A549 (cell line): ENCODE results near the gene PLD1. TPM values are rescaled to one million over a fixed set of nuclear protein-coding genes. Genes with fewer than 3 reads are reported as not detected.
A peak's percentile ranks its signal among the peaks of the same experiment; 100 is the strongest.
"Not testable (repeated sequence)": the region's sequence is repeated elsewhere in the genome, so short reads cannot be mapped to it uniquely, and the experiment has no call there.

Experiments
- ATAC-seq, 2 experiments: fragments of 200-7000 bp in 1 of 2; fragments of >200 bp in 1 of 2; cut with Nextera tagmentation in 1 of 2; cut with Tn5 transposase in 1 of 2; 3 replicates each; pipeline versions ENCODE4 v1.8.0 to v1.9.1; 2018 to 2020; ENCODE audit warnings: mild to moderate bottlenecking in 1 of 2, moderate library complexity in 1 of 2
- CTCF ChIA-PET: fragments of 300-600 bp; sonication (Branson Sonifier 250); formaldehyde crosslinking; extraction: SDS; loops from one replicate; lab custom pipeline; 2021; ENCODE audit warnings: antibody characterized with exemption, inconsistent platforms; lab: Yijun Ruan, JAX
- POLR2A ChIA-PET: fragments of 350-600 bp; formaldehyde crosslinking; extraction: SDS; loops from one replicate; lab custom pipeline; 2021; ENCODE audit warnings: antibody characterized with exemption, inconsistent platforms; lab: Yijun Ruan, JAX
- DNase-seq, 2 experiments: peaks; one replicate each; pipeline versions ENCODE4 v3.0.0 to v3.0.0-alpha.2; 2011 to 2016; ENCODE audit warnings: low read depth in 1 of 2, low spot score in 1 of 2
- FAIRE-seq: peaks from 2 replicates; lab custom pipeline; 2011; peaks lifted over from hg19 to GRCh38; lab: Jason Lieb, UNC
- H3K27ac ChIP-seq, 2 experiments: fragments of >200 bp; sonication (Bioruptor Twin); formaldehyde crosslinking; 3 replicates each; pipeline ENCODE4 v1.5.1; 2016 to 2017
- H3K4me1 ChIP-seq: fragments of >200 bp; sonication (Bioruptor Twin); formaldehyde crosslinking; 3 replicates; pipeline ENCODE4 v1.6.1; 2016
- H3K4me2 ChIP-seq: fragments of >200 bp; sonication (Bioruptor Twin); formaldehyde crosslinking; 3 replicates; pipeline ENCODE4 v1.6.1; 2016
- H3K4me3 ChIP-seq: fragments of >200 bp; sonication (Bioruptor Twin); formaldehyde crosslinking; 3 replicates; pipeline ENCODE4 v1.5.1; 2016
- H3K9me3 ChIP-seq: fragments of >200 bp; sonication (Bioruptor Twin); formaldehyde crosslinking; 3 replicates; pipeline ENCODE4 v1.6.1; 2016
- BCL3 ChIP-seq: fragments of >200 bp; sonication (Bioruptor Twin); formaldehyde crosslinking; IDR thresholded peaks from 3 replicates; pipeline ENCODE4 v1.6.1; 2016
- CBX8 ChIP-seq: fragments of 200-600 bp; sonication (generic); IDR thresholded peaks from 2 replicates; pipeline ENCODE4 v1.6.1; 2016
- CHD2 ChIP-seq: fragments of 150-350 bp; IDR thresholded peaks from 2 replicates; pipeline ENCODE4 v1.6.1; 2014; ENCODE audit warnings: low read length; ENCODE audit not compliant: partially characterized antibody
- CHD4 ChIP-seq: fragments of 200-600 bp; sonication (generic); IDR thresholded peaks from 2 replicates; pipeline ENCODE4 v1.6.1; 2016; ENCODE audit warnings: antibody characterized with exemption, mild to moderate bottlenecking, borderline replicate concordance
- E2F6 ChIP-seq: IDR thresholded peaks from 2 replicates; pipeline ENCODE4 v1.6.1; 2012; ENCODE audit warnings: low read depth, borderline replicate concordance
- EHMT2 ChIP-seq: fragments of 200-600 bp; sonication (generic); IDR thresholded peaks from 2 replicates; pipeline ENCODE4 v1.6.1; 2016; ENCODE audit warnings: antibody characterized with exemption, low read depth, mild to moderate bottlenecking, moderate library complexity
- FOSB ChIP-seq: fragments of 250-450 bp; sonication (Bioruptor Pico); IDR thresholded peaks from 2 replicates; pipeline ENCODE4 v1.5.0; 2020; ENCODE audit warnings: mild to moderate bottlenecking, moderate library complexity
- HDAC2 ChIP-seq: fragments of 200-600 bp; sonication (generic); IDR thresholded peaks from 2 replicates; pipeline ENCODE4 v1.6.1; 2016
- HOXB5 ChIP-seq: fragments of 250-450 bp; sonication (Bioruptor Pico); IDR thresholded peaks from 2 replicates; pipeline ENCODE4 v1.5.0; 2020; ENCODE audit warnings: mild to moderate bottlenecking, moderate library complexity
- JUN ChIP-seq, 2 experiments: fragments of >200 bp; sonication (Bioruptor Twin); formaldehyde crosslinking; IDR thresholded peaks; 2 replicates in 1 of 2; 3 replicates in 1 of 2; pipeline ENCODE4 v1.6.1; 2016 to 2017
- KDM1A ChIP-seq: fragments of 200-600 bp; sonication (generic); IDR thresholded peaks from 2 replicates; pipeline ENCODE4 v1.6.1; 2016; ENCODE audit warnings: low read depth, mild to moderate bottlenecking
- MAX ChIP-seq: IDR thresholded peaks from 2 replicates; pipeline ENCODE4 v1.6.1; 2012
- MYC ChIP-seq: IDR thresholded peaks from 2 replicates; pipeline ENCODE4 v1.6.1; 2012; ENCODE audit warnings: mild to moderate bottlenecking, inconsistent platforms, low read length, improper control_type of control experiment, borderline replicate concordance
- POLR2A ChIP-seq: IDR thresholded peaks from 2 replicates; pipeline ENCODE4 v1.6.1; 2012; ENCODE audit warnings: mild to moderate bottlenecking, low read length
- RARB ChIP-seq: fragments of 250-450 bp; sonication (Bioruptor Pico); IDR thresholded peaks from 2 replicates; pipeline ENCODE4 v1.8.0; 2021; ENCODE audit warnings: mild to moderate bottlenecking, moderate library complexity
- TP53 ChIP-seq: fragments of 250-450 bp; sonication (Bioruptor Pico); IDR thresholded peaks from 2 replicates; pipeline ENCODE4 v1.5.0; 2021; ENCODE audit warnings: mild to moderate bottlenecking, moderate library complexity
- ZFP36 ChIP-seq: fragments of 450-650 bp; IDR thresholded peaks from 2 replicates; pipeline ENCODE4 v1.6.1; 2014; ENCODE audit warnings: borderline replicate concordance; ENCODE audit not compliant: partially characterized antibody
- WGBS: methylation state at CpG from one replicate; pipeline ENCODE4 v1.1.6; 2017; ENCODE audit errors: missing lambda C conversion rate; 5-methylcytosine and 5-hydroxymethylcytosine counted together
- polyA minus RNA-seq: library from RNA; depleted of rRNA, polyadenylated mRNA; stranded (reverse); fragments of >200 nt; gene quantifications from 2 replicates; pipeline ENCODE4 v1.2.3, GENCODE V29; 2011; rRNA and poly(A)+ RNA removed
- polyA plus RNA-seq, 4 experiments: library from polyadenylated mRNA; depleted of rRNA in 3 of 4; stranded (reverse); fragments of >200 nt; fragmentation: RNase III in 1 of 4; extraction: RNeasy Plus Mini Kit Qiagen cat#74134 plus additional on column Dnase treatment in 1 of 4; gene quantifications; 2 replicates in 3 of 4; 3 replicates in 1 of 4; pipeline ENCODE4 v1.2.3, GENCODE V29; 2011 to 2017

Gene PLD1
- polyA plus RNA-seq (2011; rRNA removed) = 26.6 and 27.2 TPM in 2 replicates
- polyA plus RNA-seq (2012; cell fraction: cytosol; rRNA removed) = 4.6 and 6.0 TPM in 2 replicates
- polyA plus RNA-seq (2012; cell fraction: nucleus; rRNA removed) = 7.7 and 16.9 TPM in 2 replicates
- 5.2 to 7.3 TPM (median 6.6 TPM) in 3 replicates for polyA plus RNA-seq (2017; fragmentation: RNase III; extraction: RNeasy Plus Mini Kit Qiagen cat#74134 plus additional on column Dnase treatment)
- 36.8 and 43.7 TPM in 2 replicates for polyA minus RNA-seq

- ChIA-PET POLR2A (interaction anchor here (0.6 to 2.1 kb wide), 6 partner anchors 15 to 231 kb away, joined by 3 to 10 read pairs (median 4); no protein-coding TSS in a partner anchor), CTCF (interaction anchor here (0.6 to 1.9 kb wide), 7 partner anchors 19 to 334 kb away, joined by 3 to 11 read pairs (median 3); no protein-coding TSS in a partner anchor)
- H3K4me2 ChIP-seq = peak within 1 kb of the TSS; percentile 92
- WGBS = 0% methylated on average over 6 of the region's 78 CpGs
- FAIRE-seq (no peak), DNase-seq (peak; percentile 79 to 83), ATAC-seq (peak; percentile 80 to 87)
- peaks cover 56% of the 10 kb centered on the region for H3K4me1 ChIP-seq
- TF ChIP-seq CHD2 = no peak
- TF ChIP-seq BCL3 = 0 out of 3 replicates have a peak, but pooled peaks have one; percentile 42
- TF ChIP-seq MAX = peak; percentile 77
- peak; percentile 77; the same call in 1 of the 2 replicates for TF ChIP-seq E2F6
- TF ChIP-seq RARB (CRISPR knock-in tag) = no peak
- peak; percentile 25 for TF ChIP-seq POLR2A
- peak in 1 of 2 experiments; percentile 61; a peak in 3 of 5 replicates for TF ChIP-seq JUN (IDR thresholded peaks at IDR 0.05)
- no peaks in the 10 kb centered on the region for H3K9me3 ChIP-seq
- H3K4me3 ChIP-seq = peak within 1 kb of the TSS; percentile 73
- peak within 1 kb of the TSS; percentile 94 to 95 for H3K27ac ChIP-seq
Measured at GRCh38 chr3:171809861-171810628, at the start of gene PLD1. Gene PLD1 (minus strand): TSS chr3:171810483. CDS start chr3:171738051, 72,432 bp downstream.

- H3K4me3 ChIP-seq, H3K4me1 ChIP-seq, ATAC-seq, FAIRE-seq, H3K4me2 ChIP-seq, DNase-seq, POLR2A ChIA-PET, H3K27ac ChIP-seq: not testable (repeated sequence)
- peaks cover 25% of the 10 kb centered on the region for H3K9me3 ChIP-seq
- CTCF ChIA-PET = interaction anchor here (2.1 kb wide), 1 partner anchor 9 kb away, joined by 6 read pairs; no protein-coding TSS in a partner anchor
- WGBS = 92% methylated on average over 4 of the region's 4 CpGs
Measured at GRCh38 chr3:171858770-171859169, 48.5 kb upstream of the PLD1 start.

- WGBS = 9% methylated on average over 2 of the region's 2 CpGs
- no peak overlapping the region for H3K4me2 ChIP-seq
- H3K9me3 ChIP-seq = peaks cover 34% of the 10 kb centered on the region
- no peak for DNase-seq
- ChIA-PET POLR2A (no interaction called here), CTCF (no interaction called here)
- no peak for ATAC-seq
- no peak for FAIRE-seq
- no peak overlapping the region for H3K27ac ChIP-seq
- peaks cover 23% of the 10 kb centered on the region for H3K4me1 ChIP-seq
- H3K4me3 ChIP-seq = no peak overlapping the region
- TF ChIP-seq KDM1A (peak; percentile 92; the same call in 1 of the 2 replicates), CBX8 (no peak), HOXB5 (no peak), CHD4 (0 out of 2 replicates have a peak, but pooled peaks have one; percentile 74), HDAC2 (peak; percentile 92), EHMT2 (no peak), FOSB (no peak), MYC (no peak), TP53 (no peak), ZFP36 (peak; percentile 93)
Measured at GRCh38 chr3:171854649-171855305, 44.5 kb upstream of the PLD1 start.
